Mesothelial cell of epicardium (in vitro differentiated cells): Measurements from ENCODE around the gene EEF1A2. TPM values are rescaled to one million over a fixed set of nuclear protein-coding genes. Genes with fewer than 3 reads are reported as not detected.

ENCODE experiments used
- DNase-seq, 2 experiments: peaks; one replicate each; pipeline ENCODE4 v3.0.0; 2021; ENCODE audit warnings: low spot score in 2 of 2; ENCODE audit not compliant: unreplicated experiment in 2 of 2
- H3K27ac Mint-ChIP-seq: 2 replicates; pipeline ENCODE4 v1.8.0; 2021; ENCODE audit warnings: mixed read lengths
- H3K27me3 Mint-ChIP-seq: 2 replicates; pipeline ENCODE4 v1.8.0; 2021; ENCODE audit warnings: low read depth, mixed read lengths
- H3K36me3 Mint-ChIP-seq: 2 replicates; pipeline ENCODE4 v1.8.0; 2021; ENCODE audit warnings: mixed read lengths
- H3K4me1 Mint-ChIP-seq: 2 replicates; pipeline ENCODE4 v1.8.0; 2021; ENCODE audit warnings: mixed read lengths
- H3K4me3 Mint-ChIP-seq: 2 replicates; pipeline ENCODE4 v1.8.0; 2021; ENCODE audit warnings: mild to moderate bottlenecking, moderate library complexity, mixed read lengths
- H3K9me3 Mint-ChIP-seq: 2 replicates; pipeline ENCODE4 v1.8.0; 2021; ENCODE audit warnings: mixed read lengths
- CTCF ChIP-seq: fragments of 200-600 bp; sonication (generic); IDR thresholded peaks from one replicate; pipeline ENCODE4 v1.5.0; 2021; ENCODE audit warnings: antibody characterized with exemption; ENCODE audit not compliant: unreplicated experiment
- total RNA-seq: library from RNA; stranded (reverse); gene quantifications from 3 replicates; pipeline ENCODE4 v1.2.1, GENCODE V29; 2021

The EEF1A2 gene
- total RNA-seq, 1 donor from 2014 or later = 14.6 TPM

- Mint-ChIP-seq H3K36me3 (no peaks in the 10 kb centered on the region), H3K27ac (no peak overlapping the region), H3K4me3 (no peak overlapping the region), H3K27me3 (peaks cover 75% of the 10 kb centered on the region), H3K4me1 (peaks cover 3% of the 10 kb centered on the region), H3K9me3 (no peaks in the 10 kb centered on the region)
- TF ChIP-seq CTCF = no peak
- no peak for DNase-seq
These were observed 30.5 kb downstream of the EEF1A2 start for GRCh38 chr20:63468421-63468820.

- TF ChIP-seq CTCF = no peak
- H3K9me3 Mint-ChIP-seq = no peaks in the 10 kb centered on the region
- H3K27me3 Mint-ChIP-seq = peaks cover 77% of the 10 kb centered on the region
- no peak for DNase-seq
- H3K36me3 Mint-ChIP-seq = no peaks in the 10 kb centered on the region
- peaks cover 3% of the 10 kb centered on the region for H3K4me1 Mint-ChIP-seq
- H3K4me3 Mint-ChIP-seq = no peak overlapping the region
- H3K27ac Mint-ChIP-seq = no peak overlapping the region
These were observed 31.4 kb downstream of the EEF1A2 start for GRCh38 chr20:63467294-63468083.

- H3K4me3 Mint-ChIP-seq = no peak overlapping the region
- TF ChIP-seq CTCF = no peak
- H3K9me3 Mint-ChIP-seq = no peaks in the 10 kb centered on the region
- H3K27me3 Mint-ChIP-seq = peaks cover 78% of the 10 kb centered on the region
- no peak for DNase-seq
- H3K27ac Mint-ChIP-seq = no peak overlapping the region
- H3K36me3 Mint-ChIP-seq = no peaks in the 10 kb centered on the region
- peaks cover 3% of the 10 kb centered on the region for H3K4me1 Mint-ChIP-seq
These were observed 32.0 kb downstream of the EEF1A2 start for GRCh38 chr20:63466861-63467260.

- no peaks in the 10 kb centered on the region for H3K9me3 Mint-ChIP-seq
- no peak overlapping the region for H3K27ac Mint-ChIP-seq
- peaks cover 3% of the 10 kb centered on the region for H3K4me1 Mint-ChIP-seq
- DNase-seq = no peak
- no peak for TF ChIP-seq CTCF
- no peaks in the 10 kb centered on the region for H3K36me3 Mint-ChIP-seq
- H3K4me3 Mint-ChIP-seq = no peak overlapping the region
- peaks cover 80% of the 10 kb centered on the region for H3K27me3 Mint-ChIP-seq
These were observed 32.5 kb downstream of the EEF1A2 start for GRCh38 chr20:63466250-63466825.

- Mint-ChIP-seq H3K4me1 (peaks cover 3% of the 10 kb centered on the region), H3K36me3 (no peaks in the 10 kb centered on the region), H3K27me3 (peaks cover 82% of the 10 kb centered on the region), H3K27ac (no peak overlapping the region), H3K9me3 (no peaks in the 10 kb centered on the region), H3K4me3 (no peak overlapping the region)
- no peak for TF ChIP-seq CTCF
- no peak for DNase-seq
These were observed 33.3 kb downstream of the EEF1A2 start for GRCh38 chr20:63465380-63466249.
